GM18907 (cell line): ENCODE data around the gene JPH3.
"Not testable (repeated sequence)": the region's sequence is repeated elsewhere in the genome, so short reads cannot be mapped to it uniquely, and the experiment has no call there.

Experiments
- ATAC-seq: cut with Tn5 transposase; IDR thresholded peaks from one replicate; pipeline ENCODE4 v1.9.1; 2021; ENCODE audit warnings: mild to moderate bottlenecking, moderate library complexity; ENCODE audit not compliant: unreplicated experiment

JPH3 gene

GRCh38 chr16:87707714-87708580, 105.6 kb downstream of the JPH3 start:
- ATAC-seq: no peak

GRCh38 chr16:87708881-87709638, 106.8 kb downstream of the JPH3 start:
- ATAC-seq: no peak

DNA sequence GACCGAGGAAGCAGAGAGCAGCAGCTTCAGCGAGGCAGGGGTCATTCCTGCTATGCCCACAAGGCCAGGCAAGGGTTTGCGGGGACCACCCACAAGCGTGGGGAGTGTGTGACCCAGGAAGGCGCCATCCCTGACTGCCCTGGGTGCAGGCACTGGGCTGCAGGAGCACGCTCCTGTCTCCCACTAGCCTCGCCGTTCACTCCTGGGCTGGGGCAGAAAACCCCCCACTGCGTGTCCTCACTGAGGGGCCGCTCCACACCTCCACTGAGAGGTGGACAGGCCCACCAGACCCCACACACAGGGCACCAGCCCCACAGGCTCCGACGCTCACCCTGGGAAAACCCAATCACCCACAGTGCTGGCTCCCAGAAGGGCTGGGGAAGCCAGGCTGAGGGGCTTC, 107.4 kb downstream of the JPH3 start:
- no peak for ATAC-seq

DNA sequence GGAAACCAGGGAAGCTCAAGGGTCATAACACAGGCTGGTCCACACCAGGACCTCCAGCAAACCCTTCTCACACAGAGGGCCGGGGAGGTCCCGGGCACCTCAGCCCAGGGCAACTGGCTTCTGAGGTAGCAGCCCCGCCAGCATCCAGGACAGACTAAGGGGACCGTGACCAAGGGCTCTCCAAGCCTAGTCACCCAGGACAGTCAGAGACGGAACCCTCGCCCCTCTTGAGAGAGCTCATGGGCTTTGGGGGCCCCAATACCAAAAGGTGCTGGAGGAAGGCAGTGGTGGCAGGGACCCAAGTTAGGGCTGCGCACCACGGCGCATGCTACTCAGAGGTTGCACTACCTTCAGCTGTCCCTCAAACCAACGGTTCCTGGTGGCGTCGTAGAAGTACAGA, 108.6 kb downstream of the JPH3 start:
- no peak for ATAC-seq

- ATAC-seq: no peak
These were observed 110.0 kb downstream of the JPH3 start for GRCh38 chr16:87712184-87712762.

- no peak for ATAC-seq
These were observed 111.3 kb downstream of the JPH3 start for GRCh38 chr16:87713451-87714229.

DNA sequence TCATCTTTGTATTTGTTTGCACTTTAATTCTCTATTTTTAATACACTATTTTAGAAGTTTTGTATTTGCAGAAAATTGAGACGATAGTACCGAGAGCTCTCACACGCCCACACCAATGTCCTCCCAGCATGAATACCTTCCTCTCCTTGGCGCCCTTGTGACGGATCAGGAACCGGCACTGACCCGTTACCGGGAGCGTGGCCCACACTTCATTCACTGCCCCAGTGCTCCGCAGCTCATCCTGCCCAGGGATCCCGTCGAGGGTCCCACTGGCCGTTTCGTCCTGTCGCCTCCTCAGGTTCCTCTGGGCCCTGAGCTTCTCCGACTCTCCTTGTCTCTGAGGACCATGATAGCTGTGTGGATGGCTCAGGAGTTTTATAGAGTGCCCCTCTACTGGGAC, 112.9 kb downstream of the JPH3 start:
- no peak for ATAC-seq

DNA sequence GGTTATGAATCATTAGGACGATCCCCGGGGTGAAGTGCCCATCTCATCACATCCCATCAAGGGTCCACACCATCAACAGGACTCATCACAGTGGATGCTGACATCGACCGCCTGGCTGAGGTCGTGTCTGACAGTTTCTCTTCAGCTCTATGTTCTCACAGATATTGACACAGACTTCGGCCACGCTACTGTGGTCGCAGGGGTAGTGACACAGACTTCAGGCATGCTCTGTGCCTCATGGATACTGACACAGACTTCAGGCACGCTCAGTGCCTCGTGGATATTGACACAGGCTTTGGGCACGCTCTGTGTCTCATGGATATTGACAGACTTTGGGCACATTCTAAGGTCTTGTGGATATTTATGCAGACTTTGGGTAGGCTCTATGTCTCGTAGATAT, 113.3 kb downstream of the JPH3 start:
- no peak for ATAC-seq

GRCh38 chr16:87718831-87719230, 116.5 kb downstream of the JPH3 start:
- ATAC-seq: not testable (repeated sequence)

- no peak for ATAC-seq
These were observed 118.1 kb downstream of the JPH3 start for GRCh38 chr16:87720446-87720845.

DNA sequence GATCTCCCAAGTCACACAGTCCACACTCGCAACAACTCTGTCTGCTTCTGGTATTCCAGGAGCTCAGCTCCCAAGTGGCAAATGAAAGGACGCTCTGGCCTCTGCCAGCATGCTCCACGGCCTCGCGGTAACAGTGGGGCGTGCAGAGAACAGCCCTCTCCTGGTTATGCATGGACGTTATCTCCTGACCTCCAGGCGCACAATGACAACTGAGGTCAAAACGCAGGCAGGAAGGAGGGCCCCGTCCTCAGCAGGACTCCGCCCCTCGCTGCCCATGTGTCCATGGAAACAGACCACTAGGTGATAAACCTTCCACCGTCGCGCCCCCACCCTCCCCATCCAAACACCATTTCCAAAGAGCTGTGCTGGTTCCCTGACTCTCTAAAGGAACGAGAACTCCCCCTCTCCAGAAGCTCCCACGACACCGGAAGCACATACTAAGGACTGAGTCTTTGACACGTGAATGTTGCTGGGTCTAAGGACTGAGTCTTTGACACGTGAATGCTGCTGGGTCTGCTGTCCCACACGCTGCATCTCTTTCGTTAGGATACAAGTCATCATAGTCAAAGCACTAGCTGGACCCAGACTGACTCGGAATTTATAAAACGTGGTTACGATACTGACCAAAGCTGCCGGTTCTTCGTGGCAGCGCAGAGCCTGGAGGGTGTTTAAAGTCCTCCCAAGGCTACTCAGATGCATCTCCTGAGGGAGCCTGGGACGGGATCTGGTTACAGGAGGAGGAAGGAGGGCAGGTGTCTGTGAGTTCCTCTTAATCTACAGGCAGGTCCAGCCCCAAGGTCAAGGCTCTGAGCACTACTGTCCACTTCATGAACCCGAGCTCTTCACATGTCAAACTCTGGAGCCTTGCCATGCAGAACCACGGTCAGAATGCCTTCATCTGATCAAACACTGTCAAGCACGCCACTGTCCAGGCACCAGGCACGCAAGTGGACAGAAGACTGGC, 119.6 kb downstream of the JPH3 start:
- ATAC-seq: no peak

GRCh38 chr16:87722590-87723225, 120.4 kb downstream of the JPH3 start:
- ATAC-seq: no peak

DNA sequence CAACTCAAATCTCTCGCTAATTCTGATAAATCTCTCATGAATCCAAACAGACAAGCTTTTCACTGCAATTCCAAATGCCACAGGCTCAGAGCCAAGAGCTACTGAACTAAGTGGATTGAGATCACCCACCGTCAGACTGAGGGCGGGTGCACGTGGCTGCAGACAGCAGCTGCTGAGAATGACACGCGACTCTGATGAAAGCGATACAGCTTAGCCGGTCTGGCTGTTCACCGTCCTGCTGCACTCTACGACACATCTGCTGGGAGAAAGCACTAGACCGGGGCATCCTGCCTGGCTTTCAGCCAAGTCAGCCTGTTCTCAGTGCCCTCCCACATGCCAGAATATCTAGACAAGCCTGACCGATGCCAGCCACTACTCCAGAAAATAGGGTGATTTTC, 120.9 kb downstream of the JPH3 start:
- ATAC-seq: peak; percentile 57

DNA sequence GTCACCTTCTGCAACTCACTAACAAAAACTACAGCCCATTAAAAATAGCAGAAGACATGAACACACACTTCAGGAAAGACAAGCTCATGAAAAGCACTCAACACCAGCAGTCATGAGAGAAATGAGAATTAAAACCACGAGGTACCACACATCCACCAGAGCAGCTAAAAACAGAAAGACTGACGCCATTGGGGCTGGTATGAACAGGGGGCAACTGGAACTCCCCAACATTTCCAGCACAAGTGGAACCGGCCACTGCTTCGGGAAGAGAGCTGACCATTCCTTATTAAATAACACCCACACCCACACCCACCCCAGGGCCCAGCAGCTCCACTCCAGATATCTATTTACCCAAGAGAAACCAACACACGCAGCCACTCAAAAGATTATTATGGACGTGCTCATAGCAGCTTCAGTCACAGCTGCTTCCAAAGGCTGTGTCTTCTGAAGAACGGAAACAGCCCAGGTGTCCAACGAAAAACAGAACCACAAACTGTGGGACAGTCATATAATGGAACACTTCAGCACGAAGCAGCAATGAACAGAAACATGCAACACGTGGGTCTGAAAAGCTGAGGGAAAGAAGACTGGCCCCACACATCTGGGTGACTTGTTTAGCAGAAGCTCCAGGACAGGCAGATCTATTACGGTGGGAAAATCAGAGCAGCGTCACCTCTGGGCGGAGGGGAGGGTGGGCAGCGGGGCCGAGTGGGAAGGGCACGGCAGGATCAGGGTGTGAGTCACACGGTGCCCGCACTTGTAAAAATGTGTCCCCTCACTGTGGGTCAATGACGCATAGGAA, 122.4 kb downstream of the JPH3 start:
- peak; percentile 53 for ATAC-seq

- no peak for ATAC-seq
These were observed 123.4 kb downstream of the JPH3 start for GRCh38 chr16:87725596-87726235.

- not testable (repeated sequence) for ATAC-seq
These were observed 124.3 kb downstream of the JPH3 start for GRCh38 chr16:87726577-87726976.

DNA sequence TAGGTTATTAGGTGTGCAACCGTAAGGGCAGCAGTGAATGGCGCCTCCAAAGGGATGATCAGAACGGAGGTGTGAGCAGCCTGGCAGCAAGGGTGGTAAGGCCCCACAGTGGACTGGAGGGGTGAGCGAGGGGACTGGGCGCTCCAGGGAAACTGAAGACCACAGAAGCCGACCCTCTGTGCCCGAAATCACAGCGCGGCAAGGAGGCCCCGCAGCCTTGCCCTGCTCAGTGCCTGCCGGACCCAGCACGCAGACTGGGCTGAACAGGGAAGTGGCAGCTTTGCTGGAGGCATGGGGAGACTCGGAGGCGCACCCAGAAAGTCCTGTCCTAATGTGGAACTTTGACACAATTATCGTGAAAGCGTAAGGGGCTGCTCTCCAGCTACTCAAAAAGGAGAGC, 125.0 kb downstream of the JPH3 start:
- ATAC-seq: no peak

GRCh38 chr16:87728026-87728425, 125.7 kb downstream of the JPH3 start:
- ATAC-seq: no peak
